AG04450 (cell line): ENCODE data around the gene PRKCZ. TPM values are rescaled to one million over a fixed set of nuclear protein-coding genes. Genes with fewer than 3 reads are reported as not detected.

Experiments used
- CTCF ChIA-PET: fragments of 300-600, 350-600 bp; formaldehyde crosslinking; extraction: SDS; loops from one replicate; lab custom pipeline; 2022; ENCODE audit warnings: antibody characterized with exemption, inconsistent platforms; lab: Charles Lee
- POLR2A ChIA-PET: fragments of 350-600 bp; formaldehyde crosslinking; extraction: SDS; loops from one replicate; lab custom pipeline; 2021; ENCODE audit warnings: antibody characterized with exemption, inconsistent platforms; lab: Yijun Ruan, JAX
- DNase-seq: peaks from one replicate; pipeline ENCODE4 v3.0.0-alpha.2; 2011; ENCODE audit warnings: low read depth, low spot score
- H3K27ac ChIP-seq: one replicate; pipeline ENCODE4 v1.5.1; 2012; ENCODE audit warnings: low read depth, low read length, control low read depth
- H3K27me3 ChIP-seq: one replicate; pipeline ENCODE4 v1.6.0; 2012; ENCODE audit warnings: low read length; ENCODE audit not compliant: control insufficient read depth, insufficient read depth
- H3K4me3 ChIP-seq: 2 replicates; pipeline ENCODE4 v1.5.1; 2011; ENCODE audit warnings: mild to moderate bottlenecking, low read depth, low read length, control low read depth
- H3K9me3 ChIP-seq: 2 replicates; pipeline ENCODE4 v1.5.1; 2012; ENCODE audit warnings: low read length; ENCODE audit not compliant: control insufficient read depth, insufficient read depth
- CTCF ChIP-seq: IDR thresholded peaks from 2 replicates; pipeline ENCODE4 v1.5.1; 2011; ENCODE audit warnings: low read depth, low read length, control low read depth, inconsistent platforms
- polyA plus RNA-seq: library from polyadenylated mRNA; depleted of rRNA; stranded (reverse); fragments of >200 nt; gene quantifications from 2 replicates; pipeline ENCODE4 v1.2.3, GENCODE V29; 2011

Gene PRKCZ
- polyA plus RNA-seq, 1 experiment = 3.0 TPM

GRCh38 chr1:2201062-2201461, 150.9 kb downstream of the PRKCZ start:
- CTCF ChIA-PET = interaction anchor here (3.2 kb wide), 1 partner anchor 180 kb away, joined by 50 read pairs; no protein-coding TSS in a partner anchor
- Histone ChIP-seq H3K27ac (no peak overlapping the region), H3K27me3 (no peaks in the 10 kb centered on the region), H3K9me3 (no peaks in the 10 kb centered on the region; the same call in 1 of the 2 replicates), H3K4me3 (no peak overlapping the region)
- TF ChIP-seq CTCF = no peak
- no peak for DNase-seq
- POLR2A ChIA-PET = no interaction called here

DNA sequence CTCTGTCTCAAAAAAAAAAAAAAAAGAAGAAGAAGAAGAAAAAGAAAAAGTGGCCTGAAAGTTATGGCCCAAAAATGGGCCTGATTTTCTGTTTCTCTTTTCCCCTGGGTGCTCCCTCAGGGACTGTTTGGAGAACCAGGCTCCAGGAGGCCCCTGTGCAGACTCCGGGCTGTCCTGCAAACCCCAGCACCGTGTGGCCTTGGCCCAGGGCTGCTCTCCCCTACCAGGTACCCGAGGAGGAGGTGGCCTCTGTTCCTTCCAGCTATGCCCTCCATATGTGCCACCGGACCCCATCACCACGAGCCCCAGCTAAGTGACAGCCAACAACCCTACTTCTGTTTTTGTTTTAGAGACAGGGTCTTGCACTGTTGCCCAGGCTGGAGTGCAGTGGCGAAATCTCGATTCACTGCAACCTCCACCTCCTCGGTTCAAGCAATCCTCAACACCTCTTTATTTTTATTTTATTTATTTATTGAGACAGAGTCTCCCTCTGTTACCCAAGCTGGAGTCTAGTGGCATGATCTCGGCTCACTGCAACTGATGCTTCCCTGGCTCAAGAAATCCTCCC, 151.9 kb downstream of the PRKCZ start:
- CTCF ChIA-PET = interaction anchor here (1.3 kb wide), 1 partner anchor 180 kb away, joined by 4 read pairs; no protein-coding TSS in a partner anchor
- POLR2A ChIA-PET = interaction anchor here (1.1 kb wide), 1 partner anchor 27 kb away, joined by 3 read pairs; no protein-coding TSS in a partner anchor
- no peak overlapping the region for H3K4me3 ChIP-seq

GRCh38 chr1:2202843-2203601, 152.8 kb downstream of the PRKCZ start:
- Histone ChIP-seq H3K27me3 (no peaks in the 10 kb centered on the region), H3K27ac (no peak overlapping the region), H3K4me3 (no peak overlapping the region), H3K9me3 (no peaks in the 10 kb centered on the region; the same call in 1 of the 2 replicates)
- ChIA-PET CTCF (interaction anchor here (1.3 to 2.5 kb wide), 3 partner anchors 8 to 179 kb away, joined by 4 to 22 read pairs (median 15); partner anchors contain the start of gene FAAP20), POLR2A (interaction anchor here (1.1 kb wide), 1 partner anchor 26 kb away, joined by 3 read pairs; no protein-coding TSS in a partner anchor)
- DNase-seq = no peak
- no peak for TF ChIP-seq CTCF

More for the DNA sequence above, 151.9 kb downstream of the PRKCZ start:
- TF ChIP-seq CTCF = no peak
- Histone ChIP-seq H3K9me3 (no peaks in the 10 kb centered on the region; the same call in 1 of the 2 replicates), H3K27ac (no peak overlapping the region), H3K27me3 (no peaks in the 10 kb centered on the region)
- DNase-seq = no peak

DNA sequence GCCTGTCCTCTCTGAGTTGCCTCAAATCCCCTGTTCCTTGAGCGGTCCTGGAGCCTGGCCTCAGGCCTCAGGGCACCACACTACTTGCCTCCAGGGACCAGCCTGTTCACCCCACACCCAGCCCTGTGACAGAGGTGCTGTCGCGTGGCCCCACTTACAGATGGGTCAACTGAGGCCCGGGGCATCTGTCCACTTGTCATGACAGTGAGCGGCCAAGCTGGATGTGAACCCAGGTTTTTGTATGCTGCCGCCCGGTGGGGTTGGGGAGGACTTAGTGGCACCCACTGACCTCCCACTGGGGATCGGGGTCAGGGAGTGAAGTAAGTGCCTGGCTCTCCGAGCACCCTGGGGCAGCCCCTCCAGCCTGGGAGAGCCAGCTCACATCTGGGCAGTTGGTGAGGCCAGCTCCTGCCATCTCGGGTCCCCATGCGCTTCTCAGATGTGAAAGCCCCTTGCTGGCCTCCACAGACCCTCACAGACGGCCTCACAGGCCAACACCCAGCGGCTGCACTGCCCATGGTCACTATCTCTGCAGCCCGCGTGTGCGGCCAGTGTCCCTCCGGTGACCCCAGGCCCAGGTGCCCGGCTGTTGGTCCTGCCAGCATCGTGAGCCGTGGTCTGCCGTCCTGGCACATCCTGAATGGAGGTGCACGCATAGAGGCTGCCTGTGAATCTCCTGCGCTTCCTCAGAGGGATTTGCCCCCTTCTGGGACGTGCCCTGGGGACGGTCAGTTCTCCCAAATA, 153.6 kb downstream of the PRKCZ start:
- CTCF ChIA-PET = interaction anchor here (2.1 to 2.5 kb wide), 2 partner anchors 9 to 178 kb away, joined by 15 to 22 read pairs; partner anchors contain the start of gene FAAP20
- Histone ChIP-seq H3K4me3 (peak overlapping the region; percentile 63), H3K9me3 (no peaks in the 10 kb centered on the region; the same call in 1 of the 2 replicates), H3K27me3 (no peaks in the 10 kb centered on the region), H3K27ac (peak overlapping the region; percentile 80)
- TF ChIP-seq CTCF = no peak
- POLR2A ChIA-PET = interaction anchor here (1.1 to 1.5 kb wide), 4 partner anchors 9 to 188 kb away, joined by 3 to 10 read pairs (median 4); partner anchors contain the start of genes FAAP20, MORN1 and RER1
- no peak for DNase-seq
